GM11168 (cell line): ENCODE measurements around the gene DDI1.

ENCODE experiments used
- in situ Hi-C: fragments of 300-500 bp; cut with MboI; formaldehyde crosslinking; loops from one replicate; pipeline ENCODE4 v1.12.0; 2022; ENCODE audit warnings: low sequenced_read_pairs; ENCODE audit not compliant: unreplicated experiment

DDI1 gene

DNA sequence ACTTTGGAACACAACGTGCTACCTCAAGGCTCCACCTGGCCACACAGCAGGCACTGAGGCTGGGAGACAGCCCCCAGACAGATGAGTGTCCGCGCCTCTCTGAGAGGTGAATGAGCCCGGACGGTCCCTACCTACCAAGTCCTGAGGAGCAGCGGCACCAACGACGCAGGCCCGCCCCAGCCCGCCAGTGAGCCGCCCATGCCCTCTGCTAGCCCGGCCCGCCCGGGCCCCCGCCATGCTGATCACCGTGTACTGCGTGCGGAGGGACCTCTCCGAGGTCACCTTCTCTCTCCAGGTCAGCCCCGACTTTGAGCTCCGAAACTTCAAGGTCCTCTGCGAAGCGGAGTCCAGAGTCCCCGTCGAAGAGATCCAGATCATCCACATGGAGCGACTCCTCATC is at the start of gene DDI1:
Gene DDI1 (plus strand): TSS at position 53 of the 400 bp plus-strand sequence. CDS start 183 bp downstream, at position 236.
- in situ Hi-C loops: no loop called here

DNA sequence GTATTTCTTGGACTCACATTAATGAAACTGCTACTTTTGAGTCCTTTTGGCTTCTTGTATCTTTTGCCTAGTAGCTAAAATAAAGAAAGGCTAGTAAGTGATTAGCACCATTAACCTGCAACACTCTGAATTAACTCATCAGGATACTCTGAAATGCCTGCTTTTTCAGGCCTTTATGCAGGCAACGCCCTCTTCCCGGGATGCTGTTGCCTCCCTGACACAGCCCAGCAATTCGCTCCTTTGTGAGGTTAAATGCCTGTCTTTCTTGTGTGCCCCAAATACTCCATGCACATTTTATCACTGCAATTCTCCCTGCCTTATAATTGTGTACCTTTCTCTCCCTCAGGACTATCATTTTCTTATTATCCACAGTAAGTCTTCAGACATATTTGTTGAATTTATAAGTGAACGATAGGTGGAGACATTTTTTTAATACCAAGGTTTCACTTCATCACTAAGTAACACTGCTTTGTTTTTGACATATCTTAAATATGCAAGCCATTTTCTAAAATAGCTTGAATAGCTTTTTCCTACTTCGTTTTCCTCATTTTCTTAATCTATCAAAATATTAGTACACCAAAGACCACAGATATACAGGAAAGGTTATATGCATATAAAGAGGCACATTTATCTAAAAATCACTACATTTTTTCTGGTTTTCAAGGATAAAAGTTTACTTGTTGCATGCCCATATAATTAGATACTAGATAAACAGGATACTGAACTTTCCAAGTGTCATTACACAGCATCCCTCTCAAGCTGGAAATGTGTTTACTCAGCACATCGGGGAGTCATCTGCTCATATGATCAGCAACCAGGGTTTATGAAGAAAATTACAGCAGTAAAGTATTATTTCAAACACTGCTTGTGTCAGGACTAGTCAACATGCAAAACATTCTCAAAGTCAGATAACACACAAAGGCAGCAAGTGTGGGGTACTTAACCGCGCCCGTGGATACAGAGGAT is 48.5 kb upstream of the DDI1 start:
- in situ Hi-C loops: no loop called here

DNA sequence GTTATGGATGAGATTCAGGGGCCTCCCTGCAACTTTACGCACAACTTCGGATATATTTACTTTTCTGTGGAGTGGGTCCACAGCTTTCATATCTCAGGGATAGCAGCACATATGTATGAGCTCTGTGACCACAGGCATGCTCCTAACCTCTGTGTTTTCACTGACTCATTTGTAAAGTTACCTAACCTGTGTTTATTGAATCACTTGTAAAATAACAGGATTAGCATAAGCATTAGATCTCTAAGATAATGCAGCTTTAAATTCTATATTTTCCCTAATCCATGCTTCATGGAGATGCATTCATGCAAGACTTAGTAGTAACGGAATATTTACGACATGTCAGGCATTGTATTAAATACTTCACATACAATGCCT is 47.9 kb upstream of the DDI1 start:
- in situ Hi-C loops: no loop called here

GRCh38 chr11:103993507-103993906 is 42.9 kb upstream of the DDI1 start:
- in situ Hi-C loops: no loop called here

DNA sequence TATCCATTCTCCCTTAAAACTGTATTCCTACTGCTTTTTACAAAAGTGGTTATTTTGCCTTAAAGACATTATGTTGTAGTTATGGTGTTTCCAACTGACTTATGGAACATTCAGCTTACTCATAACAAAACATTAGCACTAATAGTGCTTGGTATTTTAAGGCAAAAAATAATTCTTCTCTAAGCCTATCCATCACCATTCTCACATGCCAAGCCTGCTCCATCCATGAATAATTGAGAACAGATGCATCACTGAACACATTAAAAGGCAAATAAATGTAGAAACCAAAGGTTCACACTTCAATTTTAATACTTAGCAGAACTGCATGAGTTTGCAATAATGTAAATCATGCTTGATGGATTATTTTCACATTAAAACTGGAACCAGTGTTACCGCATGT is 42.3 kb upstream of the DDI1 start:
- in situ Hi-C loops: no loop called here

DNA sequence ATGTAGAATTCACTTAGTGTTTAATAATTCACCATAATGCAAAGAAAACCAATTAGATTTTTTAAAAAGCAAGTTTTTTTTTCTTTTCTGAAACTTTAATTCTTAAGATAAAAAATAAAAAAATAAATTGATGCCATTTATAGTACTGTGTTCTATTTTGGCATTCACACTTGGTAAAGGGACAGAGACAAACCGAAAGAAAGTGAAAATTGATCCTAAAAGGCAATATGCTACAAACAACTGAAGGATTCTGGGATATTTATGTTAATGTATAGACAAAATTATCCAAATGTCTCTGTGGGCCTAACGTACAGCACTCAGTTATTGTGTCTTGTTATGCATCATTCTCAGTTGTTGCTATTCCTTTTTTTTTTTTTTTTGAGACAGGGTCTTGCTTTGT is 41.9 kb upstream of the DDI1 start:
- in situ Hi-C loops: no loop called here

DNA sequence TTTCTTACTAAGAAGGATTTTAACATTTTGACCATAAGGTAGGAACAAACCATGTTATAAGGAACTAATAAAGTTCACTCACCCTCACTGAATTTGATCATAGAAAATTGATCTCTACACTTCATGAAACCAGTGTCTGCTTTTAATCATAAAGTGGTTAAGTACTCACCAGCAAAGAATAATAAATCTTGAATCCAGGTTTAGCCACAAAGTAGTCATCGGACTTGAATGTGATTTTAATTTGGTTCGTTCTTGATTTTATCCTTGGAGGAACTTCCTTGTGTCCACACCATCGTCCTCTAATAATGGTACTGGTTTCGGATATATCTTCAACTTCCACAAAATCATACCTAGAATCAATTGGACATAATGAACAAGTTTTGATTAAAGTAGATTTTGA is 40.5 kb upstream of the DDI1 start:
- in situ Hi-C loops: no loop called here

DNA sequence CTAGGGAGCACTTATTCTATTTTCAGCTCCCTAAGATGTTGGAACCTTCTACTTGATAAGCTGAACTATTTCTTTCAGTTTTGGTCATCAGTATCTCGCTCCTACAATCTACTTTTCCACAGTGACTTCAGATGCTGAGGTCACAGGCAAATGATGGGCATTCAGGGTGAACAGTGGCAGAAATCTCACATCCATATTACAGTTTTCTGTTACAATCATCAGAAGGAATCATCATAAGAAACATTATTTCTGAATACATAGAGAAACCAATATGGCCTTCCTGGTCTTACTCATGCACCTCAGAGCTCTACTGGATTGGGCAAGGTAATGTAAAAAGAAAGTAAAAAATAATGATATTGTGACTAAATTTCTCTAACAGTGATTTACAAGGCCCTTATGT is 39.4 kb upstream of the DDI1 start:
- in situ Hi-C loops: no loop called here

GRCh38 chr11:103998826-103999508 is 37.5 kb upstream of the DDI1 start:
- in situ Hi-C loops: no loop called here

DNA sequence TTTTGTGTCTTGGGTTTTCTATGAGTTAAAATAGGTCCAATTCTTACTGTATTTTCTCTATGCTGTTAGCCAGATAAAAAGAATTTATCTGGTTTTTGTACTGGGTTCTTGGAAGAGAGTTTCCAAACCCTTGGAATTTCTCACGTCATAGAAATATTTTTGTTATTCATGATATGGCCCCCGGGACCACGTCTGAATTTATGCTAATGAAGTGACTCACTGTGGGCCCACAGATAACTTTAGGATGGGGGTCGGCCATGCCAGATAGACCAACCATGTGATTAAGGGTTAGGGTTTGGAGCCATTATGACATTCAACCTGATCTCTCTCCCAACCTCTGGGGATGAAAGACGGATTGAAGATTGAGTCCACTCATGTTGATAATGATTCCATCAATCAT is 35.6 kb upstream of the DDI1 start:
- in situ Hi-C loops: no loop called here

GRCh38 chr11:104001561-104002056 is 34.8 kb upstream of the DDI1 start:
- in situ Hi-C loops: no loop called here

- in situ Hi-C loops: no loop called here
These were observed 32.9 kb upstream of the DDI1 start for GRCh38 chr11:104003491-104003890.

GRCh38 chr11:104005234-104005855 is 31.1 kb upstream of the DDI1 start:
- in situ Hi-C loops: no loop called here

DNA sequence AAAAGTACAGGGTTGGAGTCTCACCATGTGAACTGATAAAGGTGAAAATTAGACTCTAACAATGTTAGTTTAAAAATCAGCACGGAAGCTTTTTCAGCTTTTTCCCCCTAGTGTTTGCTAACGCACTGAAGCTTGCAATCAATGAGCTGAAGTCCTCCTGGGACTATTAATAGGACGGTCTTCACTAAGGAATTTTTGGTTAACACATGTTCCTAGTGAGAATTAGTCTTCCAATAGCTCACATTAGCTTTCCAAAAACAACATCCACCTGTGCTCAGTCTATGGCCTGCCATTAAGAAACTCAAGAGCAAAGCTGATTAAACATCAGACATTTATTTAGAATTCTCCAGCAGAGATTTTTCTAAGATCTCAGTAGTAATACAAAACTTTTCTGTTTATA is 26.7 kb upstream of the DDI1 start:
- in situ Hi-C loops: no loop called here

DNA sequence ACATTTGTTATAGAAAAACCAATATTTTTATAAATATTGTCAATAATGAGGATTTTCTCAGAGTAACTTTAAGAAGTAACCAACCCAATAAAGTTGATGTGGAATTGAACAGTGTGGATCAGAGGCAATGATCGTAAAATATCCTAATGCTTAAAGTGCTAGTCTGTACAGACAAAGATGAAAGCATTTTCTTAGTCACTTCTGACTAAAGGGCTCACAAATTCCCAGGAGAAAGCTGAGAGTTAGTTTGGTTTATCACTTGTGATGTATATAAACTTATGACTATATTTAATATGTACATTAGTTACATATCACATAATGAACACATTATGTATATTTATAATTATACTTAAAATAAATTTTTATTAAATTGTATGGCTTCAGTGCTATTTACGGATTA is 25.4 kb upstream of the DDI1 start:
- in situ Hi-C loops: no loop called here

- in situ Hi-C loops: no loop called here
These were observed 20.6 kb upstream of the DDI1 start for GRCh38 chr11:104015649-104016415.

- in situ Hi-C loops: no loop called here
These were observed 11.9 kb upstream of the DDI1 start for GRCh38 chr11:104024572-104024971.

DNA sequence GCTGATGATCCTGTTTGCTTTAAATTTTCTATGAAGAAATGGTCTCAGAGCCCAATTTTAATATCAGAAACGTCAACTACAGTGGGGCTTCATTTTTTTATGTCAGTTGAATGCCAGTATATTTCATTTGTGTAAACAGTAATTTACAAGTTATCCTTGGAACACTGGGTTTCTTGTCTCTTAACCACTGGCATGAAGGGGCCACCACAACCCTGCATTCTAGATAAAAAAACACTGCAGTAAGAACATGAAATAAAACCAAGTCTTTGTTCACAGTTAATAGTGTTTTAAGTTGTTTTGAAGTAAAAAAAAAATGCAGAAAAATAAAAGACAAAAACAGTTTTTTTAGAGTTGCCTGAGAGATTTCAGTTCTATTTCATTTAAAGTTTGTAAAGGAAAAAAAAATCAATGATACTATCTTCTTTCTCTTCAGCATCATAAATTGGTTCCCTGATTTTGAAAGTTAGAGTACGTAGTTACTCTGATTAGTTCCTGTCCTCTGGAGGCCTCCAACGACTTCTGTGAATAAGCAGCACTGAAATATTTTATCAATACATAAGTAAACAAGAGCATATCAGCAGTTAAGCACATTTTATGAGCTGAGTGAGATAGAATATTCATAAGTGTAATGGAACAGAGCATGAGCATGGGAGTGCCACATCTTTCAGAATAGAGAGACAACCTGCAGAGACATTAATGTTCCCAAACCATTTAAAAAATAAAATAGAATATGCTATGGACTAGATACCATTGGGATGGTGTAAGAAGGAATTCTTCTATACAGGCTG is 7.8 kb upstream of the DDI1 start:
- in situ Hi-C loops: no loop called here

DNA sequence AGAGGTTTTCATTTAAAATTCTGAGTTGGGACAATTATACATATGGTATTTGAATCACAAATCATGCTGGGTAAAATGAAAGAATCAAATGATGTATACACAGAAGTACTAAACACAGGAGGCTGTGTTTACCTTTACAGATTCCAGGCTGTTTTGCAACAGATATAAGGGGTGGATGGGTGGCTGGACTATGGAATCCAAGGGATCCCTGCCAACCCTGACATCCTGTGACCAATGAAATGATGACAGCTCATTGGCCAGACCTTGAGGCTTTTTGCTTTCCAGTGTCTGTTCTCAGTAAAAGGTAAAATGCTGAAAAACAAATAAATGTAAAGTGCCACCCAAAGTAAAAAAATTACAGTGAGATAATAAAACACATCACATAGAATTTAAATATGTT is 3.3 kb upstream of the DDI1 start:
- in situ Hi-C loops: no loop called here
